HuH-7 (cell line): Measurements from ENCODE around the gene STK11.

Experiments
- DNase-seq: peaks from one replicate; pipeline ENCODE4 v3.0.0; 2011; ENCODE audit warnings: low spot score

The STK11 gene

GRCh38 chr19:1211494-1212234, 6.1 kb downstream of the STK11 start:
- no peak for DNase-seq

- DNase-seq = no peak
Measured at GRCh38 chr19:1213391-1214286, 8.1 kb downstream of the STK11 start.

DNA sequence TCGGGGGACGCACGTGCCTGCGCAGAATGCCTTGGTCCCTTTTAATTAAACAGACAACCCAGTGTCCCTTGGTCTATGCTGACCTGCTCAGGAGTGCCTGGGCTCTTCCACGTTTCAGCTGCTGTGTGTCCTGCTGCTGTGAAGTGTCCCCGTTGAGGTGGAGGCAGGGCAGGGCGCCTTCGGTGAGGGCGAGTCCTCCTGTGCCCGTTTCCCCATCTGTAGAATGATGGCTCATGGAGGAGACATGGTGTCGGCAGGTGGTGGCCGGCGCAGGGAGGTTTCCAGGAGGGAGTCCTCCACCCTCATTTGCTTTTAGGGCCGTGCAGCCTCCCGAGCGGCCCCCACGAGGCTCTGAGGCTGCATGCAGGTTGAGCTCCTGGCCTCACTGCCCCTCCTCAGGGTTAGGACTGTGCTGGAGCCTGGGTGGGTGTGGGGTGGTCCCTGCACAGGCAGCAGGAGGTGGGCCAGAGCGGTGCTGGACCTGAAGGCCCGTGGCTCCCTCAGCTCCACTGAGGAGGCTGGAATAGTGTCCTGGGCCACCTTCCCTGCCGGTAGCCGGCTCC, 8.8 kb downstream of the STK11 start:
- no peak for DNase-seq

GRCh38 chr19:1214862-1215731, 9.5 kb downstream of the STK11 start:
- no peak for DNase-seq

DNA sequence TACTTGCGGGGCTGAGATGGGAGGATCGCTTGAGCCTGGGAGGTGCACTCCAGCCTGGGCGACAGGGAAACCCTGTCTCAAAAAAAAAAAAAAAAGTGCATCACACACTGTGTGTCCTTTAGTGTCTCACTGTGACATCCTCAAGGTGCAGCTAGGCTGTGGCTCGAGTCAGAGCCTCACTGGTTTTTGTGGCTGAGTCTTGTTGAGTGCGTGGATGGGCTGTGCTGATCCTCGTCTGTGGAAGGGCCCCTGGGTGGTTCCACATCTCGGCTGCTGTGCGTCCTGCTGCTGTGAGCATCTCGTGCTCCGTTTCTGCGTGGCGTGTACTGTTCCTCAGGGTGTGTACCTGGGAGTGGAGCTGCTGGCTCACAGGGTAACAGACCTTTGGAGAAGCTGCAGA, 11.2 kb downstream of the STK11 start:
- DNase-seq = no peak

GRCh38 chr19:1217366-1217765, 11.8 kb downstream of the STK11 start:
- DNase-seq = no peak

GRCh38 chr19:1218751-1219567, 13.4 kb downstream of the STK11 start:
- DNase-seq = no peak

DNA sequence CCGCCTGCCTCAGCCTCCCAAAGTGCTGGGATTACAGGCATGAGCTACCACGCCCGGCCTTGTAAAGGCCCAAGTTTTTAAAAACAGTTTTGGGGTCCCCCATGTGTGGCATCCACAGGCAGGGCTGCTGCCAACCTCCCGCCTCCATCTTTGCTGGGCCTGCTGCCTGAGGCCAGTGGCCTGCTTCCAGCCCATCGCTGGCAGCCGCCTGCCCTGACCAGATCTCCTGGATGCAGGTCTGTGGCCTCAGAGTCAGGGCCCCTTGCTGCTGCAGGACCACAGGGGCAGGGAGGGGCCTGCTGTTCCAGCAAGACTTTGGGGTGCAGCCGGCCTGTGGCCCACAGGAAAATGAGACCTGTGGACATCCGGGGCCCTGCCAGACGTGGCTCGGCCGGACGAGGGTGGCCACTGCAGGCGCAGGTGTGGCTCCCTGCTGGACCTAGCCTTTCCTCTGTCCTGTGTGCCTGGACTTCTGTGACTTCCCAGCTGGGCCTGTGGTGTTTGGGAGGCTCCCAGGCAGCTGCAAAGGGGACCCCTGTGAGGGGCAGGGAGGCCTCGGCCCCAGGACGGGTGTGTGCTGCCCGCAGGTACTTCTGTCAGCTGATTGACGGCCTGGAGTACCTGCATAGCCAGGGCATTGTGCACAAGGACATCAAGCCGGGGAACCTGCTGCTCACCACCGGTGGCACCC, 14.4 kb downstream of the STK11 start:
- no peak for DNase-seq

GRCh38 chr19:1220477-1220930, 14.9 kb downstream of the STK11 start:
- no peak for DNase-seq

- DNase-seq = no peak
Measured at GRCh38 chr19:1220976-1221903, 15.7 kb downstream of the STK11 start.

DNA sequence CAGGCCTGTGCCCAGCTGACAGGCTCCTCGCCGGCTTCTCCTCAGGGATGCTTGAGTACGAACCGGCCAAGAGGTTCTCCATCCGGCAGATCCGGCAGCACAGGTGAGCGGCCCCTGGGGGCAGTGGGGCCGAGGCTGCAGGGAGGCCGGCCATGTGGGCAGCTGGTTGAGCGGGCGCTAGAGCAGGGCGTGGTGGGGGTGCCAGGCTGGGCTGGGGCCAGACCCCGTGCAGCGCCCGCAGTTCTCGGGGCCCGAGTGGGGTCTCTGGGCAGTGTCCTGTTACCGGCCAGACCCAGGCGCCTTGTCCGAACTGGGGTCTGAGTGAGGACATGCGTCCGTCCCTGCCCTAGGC, 16.3 kb downstream of the STK11 start:
- no peak for DNase-seq

DNA sequence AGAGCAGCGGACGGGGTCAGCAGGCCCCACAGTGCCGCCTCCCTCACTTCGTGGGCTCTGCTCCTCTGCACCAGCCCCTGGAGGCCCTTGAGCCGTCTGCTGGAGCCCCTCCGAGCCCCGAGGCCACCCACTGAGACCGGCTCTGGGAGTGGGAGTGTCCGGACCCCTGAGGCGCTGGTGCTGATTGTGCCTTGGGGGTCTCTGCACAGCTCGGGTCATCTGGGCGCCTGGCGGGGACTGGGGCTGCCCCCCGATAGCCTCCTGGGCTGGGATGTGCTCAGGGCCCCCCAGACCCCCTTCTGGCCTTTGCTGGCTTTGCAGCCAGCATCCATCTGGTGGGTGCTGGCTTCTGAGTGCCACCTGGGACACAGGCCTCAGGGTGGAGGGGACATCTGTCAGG, 16.8 kb downstream of the STK11 start:
- DNase-seq = no peak

- no peak for DNase-seq
Measured at GRCh38 chr19:1223018-1223855, 17.7 kb downstream of the STK11 start.

- no peak for DNase-seq
Measured at GRCh38 chr19:1224047-1224825, 18.7 kb downstream of the STK11 start.

GRCh38 chr19:1224847-1225246, 19.3 kb downstream of the STK11 start:
- no peak for DNase-seq

- no peak for DNase-seq
Measured at GRCh38 chr19:1225440-1226226, 20.1 kb downstream of the STK11 start.

- no peak for DNase-seq
Measured at GRCh38 chr19:1226227-1226518, 20.6 kb downstream of the STK11 start.
